Activated CD4-positive, CD25-positive, alpha-beta regulatory T cell (primary cell): ENCODE data around the gene XKR3.
"Not testable (repeated sequence)": the region's sequence is repeated elsewhere in the genome, so short reads cannot be mapped to it uniquely, and the experiment has no call there.

Experiments
- DNase-seq, 4 experiments: peaks; one replicate each; lab custom pipeline; 2025; lab: John Stamatoyannopoulos, UW

XKR3 gene

GRCh38 chr22:16804882-16805281, 20.3 kb downstream of the XKR3 start:
- DNase-seq: no peak

GRCh38 chr22:16803255-16803917, 21.8 kb downstream of the XKR3 start:
- no peak for DNase-seq

DNA sequence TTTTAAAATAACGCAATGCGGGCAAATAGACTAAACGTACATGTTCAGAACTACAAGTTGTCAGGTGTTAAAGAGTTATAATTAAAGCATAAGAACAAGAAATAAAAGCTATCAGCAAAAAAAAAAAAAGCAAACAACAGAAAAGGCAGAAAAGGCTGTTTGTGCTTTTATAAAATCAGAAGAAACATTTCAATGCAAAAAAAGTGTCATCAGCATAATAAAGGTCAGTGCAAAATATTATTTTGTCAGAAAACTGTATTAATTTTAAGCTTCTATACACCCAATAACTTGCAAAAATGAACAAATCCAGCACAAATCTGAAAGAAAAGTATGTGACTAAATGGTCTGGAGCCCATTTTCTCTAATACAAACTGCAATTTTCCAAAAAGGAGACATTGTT, 23.6 kb downstream of the XKR3 start:
- no peak for DNase-seq

DNA sequence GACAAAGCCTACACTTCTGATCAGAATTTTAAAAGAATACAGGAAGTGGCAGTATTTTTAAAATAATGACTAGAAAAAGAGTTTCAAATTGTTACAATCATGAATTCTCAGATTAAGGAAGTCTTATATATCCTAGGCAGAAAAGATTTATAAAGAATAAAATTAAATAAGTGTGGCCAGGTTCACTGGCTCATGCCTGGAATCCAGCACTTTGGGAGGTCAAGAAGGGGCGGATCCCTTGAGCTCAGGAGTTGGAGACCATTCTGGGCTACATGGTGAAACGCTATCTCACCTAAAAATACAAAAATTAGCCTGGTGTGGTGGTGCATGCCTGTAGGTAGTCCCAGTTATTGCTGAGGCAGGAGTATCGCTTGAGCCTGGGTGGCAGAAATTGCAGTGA, 24.1 kb downstream of the XKR3 start:
- DNase-seq: no peak

GRCh38 chr22:16800358-16800757, 24.9 kb downstream of the XKR3 start:
- no peak for DNase-seq

- not testable (repeated sequence) for DNase-seq
Measured at GRCh38 chr22:16795504-16795903, 29.7 kb downstream of the XKR3 start.

- no peak for DNase-seq
Measured at GRCh38 chr22:16793831-16794230, 31.4 kb downstream of the XKR3 start.

DNA sequence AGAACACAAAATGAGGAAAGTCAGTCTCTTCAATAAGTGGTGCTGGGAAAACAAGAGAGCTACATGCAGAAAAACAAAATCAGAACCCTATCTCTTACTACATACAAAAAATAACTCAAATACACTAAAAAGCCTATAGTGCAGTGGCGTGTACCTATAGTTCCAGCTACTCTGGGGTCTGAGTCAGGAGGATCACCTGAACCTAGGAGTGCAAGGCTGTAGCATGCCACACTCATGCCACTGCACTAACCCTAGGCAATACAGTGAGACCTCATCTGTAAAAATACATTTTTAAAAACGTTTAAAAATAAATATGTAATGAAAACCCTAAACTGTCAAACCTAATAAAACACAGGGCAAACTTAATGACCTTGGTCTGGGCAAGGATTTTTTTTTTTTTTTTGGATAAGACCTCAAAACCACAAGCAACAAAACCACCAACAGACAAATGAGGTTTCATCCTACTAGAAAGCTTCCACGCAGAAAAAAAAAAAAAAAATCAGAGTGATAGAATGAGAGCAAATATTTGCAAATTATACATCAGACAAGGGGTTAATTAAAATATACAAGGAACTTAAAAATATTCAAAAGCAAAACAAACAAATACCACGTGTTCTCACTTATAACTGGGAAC, 35.2 kb downstream of the XKR3 start:
- DNase-seq: no peak

- no peak for DNase-seq
Measured at GRCh38 chr22:16783930-16784354, 41.3 kb downstream of the XKR3 start.

DNA sequence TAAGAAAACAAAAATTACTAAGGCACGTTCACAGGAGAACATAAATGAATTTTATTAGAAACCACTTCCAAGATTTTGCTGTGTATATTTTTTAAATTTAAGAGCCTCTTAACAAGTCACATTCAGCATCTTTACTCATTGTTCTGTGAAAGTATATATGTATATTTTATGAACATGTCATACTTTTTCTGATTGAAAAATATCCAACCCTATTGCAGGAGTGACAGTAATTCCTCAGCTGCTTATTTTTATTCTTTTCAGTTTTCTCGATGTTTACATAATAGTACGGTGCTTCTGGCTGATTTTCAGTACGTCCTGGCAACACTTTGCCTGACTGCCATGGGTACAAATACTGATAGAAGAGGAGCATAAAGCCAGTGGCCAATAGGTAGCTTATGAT, 41.8 kb downstream of the XKR3 start:
- DNase-seq: no peak

GRCh38 chr22:16781764-16782329, 43.4 kb downstream of the XKR3 start:
- DNase-seq: no peak

- no peak for DNase-seq
Measured at GRCh38 chr22:16781074-16781763, 44.0 kb downstream of the XKR3 start.

GRCh38 chr22:16777284-16777924, 47.8 kb downstream of the XKR3 start:
- DNase-seq: no peak

DNA sequence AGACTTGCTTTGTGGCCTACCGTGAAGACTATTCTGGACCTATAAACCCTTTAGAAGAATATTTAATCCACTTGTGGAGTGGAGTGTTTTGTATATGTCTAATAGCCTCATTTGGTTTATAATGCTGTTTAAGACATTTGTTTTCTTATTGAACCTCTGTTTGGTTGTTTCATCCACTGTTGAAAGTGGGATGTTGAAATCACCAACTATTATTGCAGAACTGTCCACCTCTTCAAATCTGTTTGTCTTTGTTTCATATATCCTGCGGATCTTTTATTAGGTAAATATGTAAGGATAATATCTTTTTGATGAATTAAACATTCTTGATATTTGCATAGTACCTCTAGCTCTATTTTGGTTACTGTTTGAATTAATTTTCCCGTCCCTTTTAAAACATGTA, 49.1 kb downstream of the XKR3 start:
- DNase-seq: no peak

DNA sequence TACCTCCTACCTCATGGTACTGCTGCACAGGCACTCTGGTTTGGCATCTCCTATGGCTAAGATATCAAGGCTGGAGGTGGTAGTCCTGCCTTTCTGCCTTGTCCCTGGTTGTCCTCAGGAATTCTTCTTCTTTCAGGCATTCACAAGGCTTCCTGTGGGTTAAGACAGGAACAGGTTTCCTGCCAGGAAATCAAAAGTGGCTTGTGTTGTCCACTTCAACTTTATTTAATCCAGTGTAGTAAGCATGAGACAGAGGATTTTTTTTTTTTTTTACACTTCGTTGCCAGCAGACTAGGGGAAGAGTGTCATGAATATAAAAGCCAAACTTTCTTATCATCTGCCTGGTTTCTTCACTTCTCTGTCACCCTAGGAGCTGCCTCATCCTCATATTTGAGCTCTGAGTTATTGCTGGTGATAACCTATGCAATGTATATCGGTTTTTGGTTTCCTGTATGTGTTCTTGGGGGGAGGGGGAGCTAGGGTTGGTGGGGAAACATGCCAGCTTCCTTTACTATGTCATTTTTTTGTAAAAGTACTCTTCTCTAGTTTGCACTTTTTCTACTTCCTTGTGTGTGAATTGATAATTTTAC, 50.2 kb downstream of the XKR3 start:
- no peak for DNase-seq

DNA sequence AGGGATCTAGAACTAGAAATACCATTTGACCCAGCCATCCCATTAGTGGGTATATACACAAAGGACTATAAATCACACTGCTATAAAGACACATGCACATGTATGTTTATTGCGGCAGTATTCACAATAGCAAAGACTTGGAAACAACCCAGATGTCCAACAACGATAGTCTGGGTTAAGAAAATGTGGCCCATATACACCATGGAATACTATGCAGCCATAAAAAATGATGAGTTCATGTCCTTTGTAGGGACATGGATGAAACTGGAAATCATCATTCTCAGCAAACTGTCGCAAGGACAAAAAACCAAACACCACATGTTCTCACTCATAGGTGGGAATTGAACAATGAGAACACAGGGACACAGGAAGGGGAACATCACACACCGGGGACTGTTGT, 53.6 kb downstream of the XKR3 start:
- DNase-seq: not testable (repeated sequence)

GRCh38 chr22:16767927-16768326, 57.3 kb downstream of the XKR3 start:
- not testable (repeated sequence) for DNase-seq

GRCh38 chr22:16762224-16762623, 63.0 kb downstream of the XKR3 start:
- DNase-seq: not testable (repeated sequence)

DNA sequence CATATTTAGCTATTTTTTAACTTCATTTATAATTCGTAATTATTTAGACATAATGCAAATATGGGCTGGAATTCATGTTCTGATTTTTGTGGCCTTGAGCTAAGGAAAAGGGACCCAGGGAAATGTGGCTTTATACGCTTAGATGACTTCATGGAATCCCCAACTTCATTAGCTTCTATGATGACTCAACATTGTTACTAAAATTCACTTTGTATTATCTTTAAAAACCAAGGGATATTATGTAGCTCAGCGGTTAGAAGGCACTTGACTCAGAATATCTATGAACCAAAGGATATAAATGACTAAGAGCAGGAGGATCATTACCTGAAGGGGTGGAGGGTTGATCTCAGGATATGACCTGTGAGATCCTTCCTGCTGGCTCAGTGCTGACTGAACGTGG, 64.8 kb downstream of the XKR3 start:
- DNase-seq: not testable (repeated sequence)

GRCh38 chr22:16749282-16749681, 75.9 kb downstream of the XKR3 start:
- not testable (repeated sequence) for DNase-seq

GRCh38 chr22:16748160-16748929, 76.9 kb downstream of the XKR3 start:
- DNase-seq: not testable (repeated sequence)
